HG02943 (cell line): Measurements from ENCODE around the gene SRD5A1.
A peak's percentile ranks its signal among the peaks of the same experiment; 100 is the strongest.
"Not testable (repeated sequence)": the region's sequence is repeated elsewhere in the genome, so short reads cannot be mapped to it uniquely, and the experiment has no call there.

Experiments used
- ATAC-seq: cut with Tn5 transposase; IDR thresholded peaks from one replicate; pipeline ENCODE4 v1.9.1; 2021; ENCODE audit warnings: mild to moderate bottlenecking, low read depth, moderate library complexity; ENCODE audit not compliant: unreplicated experiment

Gene SRD5A1

GRCh38 chr5:6638236-6638635, 5.0 kb downstream of the SRD5A1 start:
- no peak for ATAC-seq

- no peak for ATAC-seq
Measured at GRCh38 chr5:6642655-6643054, 9.4 kb downstream of the SRD5A1 start.

- ATAC-seq = no peak
Measured at GRCh38 chr5:6644794-6645241, 11.6 kb downstream of the SRD5A1 start.

GRCh38 chr5:6645571-6646362, 12.5 kb downstream of the SRD5A1 start:
- not testable (repeated sequence) for ATAC-seq

- no peak for ATAC-seq
Measured at GRCh38 chr5:6649186-6649585, 15.9 kb downstream of the SRD5A1 start.

GRCh38 chr5:6649681-6650080, 16.4 kb downstream of the SRD5A1 start:
- no peak for ATAC-seq

- peak; percentile 93 for ATAC-seq
Measured at GRCh38 chr5:6652025-6652424, 18.8 kb downstream of the SRD5A1 start.

GRCh38 chr5:6655432-6655831, 22.2 kb downstream of the SRD5A1 start:
- ATAC-seq = no peak

GRCh38 chr5:6656680-6657079, 23.4 kb downstream of the SRD5A1 start:
- no peak for ATAC-seq

- ATAC-seq = peak; percentile 75
Measured at GRCh38 chr5:6659941-6660684, 26.9 kb downstream of the SRD5A1 start.

- peak; percentile 38 for ATAC-seq
Measured at GRCh38 chr5:6660688-6661087, 27.4 kb downstream of the SRD5A1 start.

GRCh38 chr5:6666762-6667161, 33.5 kb downstream of the SRD5A1 start:
- ATAC-seq = no peak

- ATAC-seq = no peak
Measured at GRCh38 chr5:6667648-6668047, 34.4 kb downstream of the SRD5A1 start.

GRCh38 chr5:6668717-6669116, 35.5 kb downstream of the SRD5A1 start:
- ATAC-seq = not testable (repeated sequence)

GRCh38 chr5:6673031-6673430, 39.8 kb downstream of the SRD5A1 start:
- no peak for ATAC-seq

- no peak for ATAC-seq
Measured at GRCh38 chr5:6673963-6674362, 40.7 kb downstream of the SRD5A1 start.

- ATAC-seq = no peak
Measured at GRCh38 chr5:6674421-6674820, 41.2 kb downstream of the SRD5A1 start.

- ATAC-seq = no peak
Measured at GRCh38 chr5:6674886-6675285, 41.6 kb downstream of the SRD5A1 start.

GRCh38 chr5:6675784-6676491, 42.7 kb downstream of the SRD5A1 start:
- no peak for ATAC-seq

GRCh38 chr5:6676702-6677101, 43.5 kb downstream of the SRD5A1 start:
- no peak for ATAC-seq

GRCh38 chr5:6678385-6678784, 45.1 kb downstream of the SRD5A1 start:
- no peak for ATAC-seq
